Skin epidermis (tissue), 12 donors: Measurements from ENCODE around the gene SHB.

Experiments used
- H3K27ac ChIP-seq, 21 experiments: fragments of 200-600 bp; sonication (generic) in 11 of 21; one replicate each; pipeline ENCODE4 v1.5.0; 2020; ENCODE audit warnings: mild to moderate bottlenecking in 3 of 21, inconsistent platforms in 2 of 21, moderate library complexity in 2 of 21
- H3K4me3 ChIP-seq, 7 experiments: fragments of 200-600 bp; sonication (generic) in 2 of 7; one replicate each; pipeline ENCODE4 v1.5.0; 2020; ENCODE audit warnings: inconsistent platforms in 2 of 7, mild to moderate bottlenecking in 2 of 7, moderate library complexity in 1 of 7

The SHB gene

GRCh38 chr9:38000332-38000731 lies 68.7 kb downstream of the SHB start:
- H3K27ac ChIP-seq = no peak overlapping the region
- H3K4me3 ChIP-seq = no peak overlapping the region

GRCh38 chr9:37999588-38000189 lies 69.3 kb downstream of the SHB start:
- no peak overlapping the region for H3K4me3 ChIP-seq
- no peak overlapping the region for H3K27ac ChIP-seq

- Histone ChIP-seq H3K27ac (peak overlapping the region in 1 of 21 experiments; percentile 18), H3K4me3 (no peak overlapping the region)
These were observed 70.0 kb downstream of the SHB start for GRCh38 chr9:37998881-37999587.

GRCh38 chr9:37997636-37998374 lies 71.2 kb downstream of the SHB start:
- H3K4me3 ChIP-seq = no peak overlapping the region

GRCh38 chr9:37996819-37997217 lies 72.2 kb downstream of the SHB start:
- H3K27ac ChIP-seq = peak overlapping the region in 1 of 21 experiments; percentile 27
- no peak overlapping the region for H3K4me3 ChIP-seq

More at GRCh38 chr9:37997636-37998374, 71.2 kb downstream of the SHB start:
- H3K27ac ChIP-seq = peak overlapping the region in 1 of 21 experiments; percentile 43

GRCh38 chr9:37995961-37996818 lies 72.8 kb downstream of the SHB start:
- Histone ChIP-seq H3K27ac (peak overlapping the region in 3 of 21 experiments; percentile 27 to 51 (median 34)), H3K4me3 (no peak overlapping the region)

- peak overlapping the region in 16 of 21 experiments; percentile 16 to 80 (median 63) for H3K27ac ChIP-seq
- no peak overlapping the region for H3K4me3 ChIP-seq
These were observed 73.7 kb downstream of the SHB start for GRCh38 chr9:37995348-37995737.

- H3K4me3 ChIP-seq = no peak overlapping the region
These were observed 74.2 kb downstream of the SHB start for GRCh38 chr9:37994639-37995347.

GRCh38 chr9:37992924-37993349 lies 76.1 kb downstream of the SHB start:
- Histone ChIP-seq H3K4me3 (no peak overlapping the region), H3K27ac (peak overlapping the region in 1 of 21 experiments; percentile 38)

More at GRCh38 chr9:37994639-37995347, 74.2 kb downstream of the SHB start:
- peak overlapping the region in 16 of 21 experiments; percentile 10 to 80 (median 63) for H3K27ac ChIP-seq

GRCh38 chr9:37990404-37991015 lies 78.5 kb downstream of the SHB start:
- no peak overlapping the region for H3K27ac ChIP-seq
- H3K4me3 ChIP-seq = no peak overlapping the region

GRCh38 chr9:37989701-37990100 lies 79.3 kb downstream of the SHB start:
- H3K27ac ChIP-seq = no peak overlapping the region
- no peak overlapping the region for H3K4me3 ChIP-seq

GRCh38 chr9:37988602-37989001 lies 80.4 kb downstream of the SHB start:
- H3K27ac ChIP-seq = no peak overlapping the region
- no peak overlapping the region for H3K4me3 ChIP-seq

GRCh38 chr9:37988041-37988440 lies 81.0 kb downstream of the SHB start:
- Histone ChIP-seq H3K27ac (peak overlapping the region in 1 of 21 experiments; percentile 18), H3K4me3 (no peak overlapping the region)

GRCh38 chr9:37987467-37987981 lies 81.5 kb downstream of the SHB start:
- Histone ChIP-seq H3K4me3 (no peak overlapping the region), H3K27ac (peak overlapping the region in 2 of 21 experiments; percentile 7 to 18)

GRCh38 chr9:37986771-37987258 lies 82.2 kb downstream of the SHB start:
- Histone ChIP-seq H3K4me3 (no peak overlapping the region), H3K27ac (no peak overlapping the region)

- Histone ChIP-seq H3K27ac (no peak overlapping the region), H3K4me3 (no peak overlapping the region)
These were observed 83.0 kb downstream of the SHB start for GRCh38 chr9:37986001-37986400.

GRCh38 chr9:37984672-37985611 lies 84.1 kb downstream of the SHB start:
- peak overlapping the region in 4 of 21 experiments; percentile 3 to 24 (median 14) for H3K27ac ChIP-seq
- no peak overlapping the region for H3K4me3 ChIP-seq
